Osteocyte (in vitro differentiated cells): ENCODE measurements around the gene BBS7. TPM values are rescaled to one million over a fixed set of nuclear protein-coding genes. Genes with fewer than 3 reads are reported as not detected.

Source experiments
- DNase-seq: peaks from one replicate; pipeline ENCODE4 v3.0.0; 2021; ENCODE audit warnings: mixed read lengths; ENCODE audit not compliant: unreplicated experiment; ENCODE audit errors: extremely low spot score
- H3K27ac Mint-ChIP-seq: one replicate; pipeline ENCODE4 v1.8.0; 2021; ENCODE audit warnings: mild to moderate bottlenecking, mixed read lengths; ENCODE audit not compliant: unreplicated experiment
- H3K27me3 Mint-ChIP-seq: one replicate; pipeline ENCODE4 v1.8.0; 2021; ENCODE audit warnings: mixed read lengths; ENCODE audit not compliant: unreplicated experiment
- H3K36me3 Mint-ChIP-seq: one replicate; pipeline ENCODE4 v1.8.0; 2021; ENCODE audit warnings: mixed read lengths; ENCODE audit not compliant: unreplicated experiment
- H3K4me1 Mint-ChIP-seq: one replicate; pipeline ENCODE4 v1.8.0; 2021; ENCODE audit warnings: mixed read lengths; ENCODE audit not compliant: unreplicated experiment
- H3K4me3 Mint-ChIP-seq: one replicate; pipeline ENCODE4 v1.8.0; 2021; ENCODE audit warnings: mild to moderate bottlenecking, moderate library complexity, mixed read lengths; ENCODE audit not compliant: unreplicated experiment
- H3K9me3 Mint-ChIP-seq: one replicate; pipeline ENCODE4 v1.8.0; 2021; ENCODE audit warnings: mixed read lengths; ENCODE audit not compliant: unreplicated experiment
- total RNA-seq: library from RNA; stranded (reverse); gene quantifications from 2 replicates; pipeline ENCODE4 v1.2.1, GENCODE V29; 2021
- TF ChIP-seq, protein P1 (sequence below): fragments of 200-600 bp; sonication (generic); IDR thresholded peaks from 2 replicates; pipeline ENCODE4 v1.5.0; 2021; ENCODE audit warnings: antibody characterized with exemption, mild to moderate bottlenecking, moderate library complexity

BBS7 gene
- total RNA-seq, 1 donor from 2014 or later: 19.0 TPM

DNA sequence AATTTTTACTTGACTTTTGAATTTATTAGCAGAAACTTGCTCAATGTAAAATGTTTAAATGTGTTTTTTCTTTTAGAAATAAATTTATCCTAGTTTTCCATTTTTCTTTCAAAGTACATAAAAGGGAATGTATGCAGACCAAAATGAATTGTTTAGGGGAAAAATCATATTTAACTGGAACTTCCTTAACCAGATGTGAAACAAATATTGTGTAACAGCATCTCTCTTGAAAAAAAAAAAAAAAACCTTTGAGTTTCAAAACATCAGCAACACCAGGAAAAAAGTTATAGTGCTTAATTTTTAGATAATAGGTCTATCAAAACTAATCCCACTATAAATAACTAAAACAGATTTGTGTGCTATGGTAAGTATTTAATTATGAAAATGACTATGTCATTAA lies 32.1 kb downstream of the BBS7 start:
- no peaks in the 10 kb centered on the region for H3K9me3 Mint-ChIP-seq
- no peak overlapping the region for H3K4me3 Mint-ChIP-seq

DNA sequence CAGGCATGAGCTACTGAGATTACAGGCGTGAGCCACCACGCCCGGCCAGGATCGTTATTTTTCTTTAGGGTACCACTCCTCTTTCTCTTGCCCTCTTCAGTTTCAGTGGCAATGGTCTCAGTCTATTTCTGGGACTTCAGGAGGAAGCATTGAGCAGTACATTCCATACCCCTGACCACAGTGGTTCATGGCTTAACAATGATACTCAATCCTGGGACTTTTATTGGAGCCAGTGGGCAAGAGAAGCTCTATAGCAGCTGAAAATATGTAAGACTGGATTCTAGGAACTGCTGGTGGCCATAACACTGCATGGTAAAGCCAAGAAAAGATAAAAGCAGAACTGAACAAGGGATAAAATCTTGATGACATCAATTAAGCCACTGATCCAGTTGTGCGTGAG lies 40.8 kb downstream of the BBS7 start:
- Mint-ChIP-seq H3K4me1 (no peaks in the 10 kb centered on the region), H3K4me3 (no peak overlapping the region), H3K27ac (no peak overlapping the region), H3K9me3 (no peaks in the 10 kb centered on the region), H3K27me3 (no peaks in the 10 kb centered on the region), H3K36me3 (peaks cover 23% of the 10 kb centered on the region)
- TF ChIP-seq, protein P1, sequence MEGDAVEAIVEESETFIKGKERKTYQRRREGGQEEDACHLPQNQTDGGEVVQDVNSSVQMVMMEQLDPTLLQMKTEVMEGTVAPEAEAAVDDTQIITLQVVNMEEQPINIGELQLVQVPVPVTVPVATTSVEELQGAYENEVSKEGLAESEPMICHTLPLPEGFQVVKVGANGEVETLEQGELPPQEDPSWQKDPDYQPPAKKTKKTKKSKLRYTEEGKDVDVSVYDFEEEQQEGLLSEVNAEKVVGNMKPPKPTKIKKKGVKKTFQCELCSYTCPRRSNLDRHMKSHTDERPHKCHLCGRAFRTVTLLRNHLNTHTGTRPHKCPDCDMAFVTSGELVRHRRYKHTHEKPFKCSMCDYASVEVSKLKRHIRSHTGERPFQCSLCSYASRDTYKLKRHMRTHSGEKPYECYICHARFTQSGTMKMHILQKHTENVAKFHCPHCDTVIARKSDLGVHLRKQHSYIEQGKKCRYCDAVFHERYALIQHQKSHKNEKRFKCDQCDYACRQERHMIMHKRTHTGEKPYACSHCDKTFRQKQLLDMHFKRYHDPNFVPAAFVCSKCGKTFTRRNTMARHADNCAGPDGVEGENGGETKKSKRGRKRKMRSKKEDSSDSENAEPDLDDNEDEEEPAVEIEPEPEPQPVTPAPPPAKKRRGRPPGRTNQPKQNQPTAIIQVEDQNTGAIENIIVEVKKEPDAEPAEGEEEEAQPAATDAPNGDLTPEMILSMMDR: no peak
- DNase-seq: no peak

More for the DNA sequence above, 32.1 kb downstream of the BBS7 start:
- H3K27me3 Mint-ChIP-seq: no peaks in the 10 kb centered on the region
- H3K36me3 Mint-ChIP-seq: peaks cover 31% of the 10 kb centered on the region
- TF ChIP-seq, protein P1: no peak
- no peak for DNase-seq
- H3K27ac Mint-ChIP-seq: no peak overlapping the region
- H3K4me1 Mint-ChIP-seq: no peaks in the 10 kb centered on the region

DNA sequence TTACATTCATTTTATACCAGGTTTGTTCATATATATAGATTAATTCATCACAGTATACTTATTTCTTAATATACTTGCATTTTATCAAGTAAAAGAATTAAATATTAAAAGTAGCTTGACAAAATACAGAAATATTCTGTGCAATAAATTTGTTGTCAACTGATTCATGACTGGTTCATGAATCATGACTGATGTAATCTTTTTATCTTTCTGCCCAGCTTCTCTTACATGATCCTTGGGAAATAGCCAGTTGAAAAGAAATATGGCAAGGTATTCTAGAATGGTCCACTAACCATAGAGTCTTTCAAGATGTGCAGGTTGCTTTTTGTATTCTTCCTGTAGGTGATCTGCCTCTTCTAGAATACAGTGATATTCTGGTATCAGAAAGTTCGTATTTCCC lies 42.4 kb downstream of the BBS7 start:
- TF ChIP-seq, protein P1: no peak
- Mint-ChIP-seq H3K4me3 (no peak overlapping the region), H3K27ac (no peak overlapping the region), H3K4me1 (peaks cover 4% of the 10 kb centered on the region), H3K27me3 (no peaks in the 10 kb centered on the region), H3K36me3 (peaks cover 22% of the 10 kb centered on the region), H3K9me3 (no peaks in the 10 kb centered on the region)
- DNase-seq: no peak

DNA sequence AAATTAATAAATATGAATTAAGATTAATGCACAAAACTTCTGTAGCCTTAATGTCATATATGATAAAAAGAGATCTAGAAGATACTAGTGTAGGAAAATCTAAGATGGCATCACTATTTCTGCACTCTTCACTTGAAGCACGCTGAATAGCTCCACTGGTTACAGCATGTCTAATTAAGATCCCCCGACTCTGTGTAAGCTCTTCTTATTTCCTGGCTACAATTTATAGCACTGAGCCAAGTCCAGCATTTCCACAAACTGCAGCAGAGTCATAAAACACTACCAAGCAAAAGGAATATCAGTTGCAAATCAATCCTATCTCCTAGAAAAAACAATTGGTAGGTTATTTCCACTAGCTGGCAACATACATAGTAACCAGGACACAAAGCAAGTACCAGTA lies 45.3 kb downstream of the BBS7 start:
- no peak overlapping the region for H3K4me3 Mint-ChIP-seq
- peaks cover 6% of the 10 kb centered on the region for H3K36me3 Mint-ChIP-seq
- peaks cover 28% of the 10 kb centered on the region for H3K4me1 Mint-ChIP-seq
- no peak for DNase-seq
- no peaks in the 10 kb centered on the region for H3K9me3 Mint-ChIP-seq
- H3K27me3 Mint-ChIP-seq: no peaks in the 10 kb centered on the region
- H3K27ac Mint-ChIP-seq: no peak overlapping the region
- TF ChIP-seq, protein P1: no peak

DNA sequence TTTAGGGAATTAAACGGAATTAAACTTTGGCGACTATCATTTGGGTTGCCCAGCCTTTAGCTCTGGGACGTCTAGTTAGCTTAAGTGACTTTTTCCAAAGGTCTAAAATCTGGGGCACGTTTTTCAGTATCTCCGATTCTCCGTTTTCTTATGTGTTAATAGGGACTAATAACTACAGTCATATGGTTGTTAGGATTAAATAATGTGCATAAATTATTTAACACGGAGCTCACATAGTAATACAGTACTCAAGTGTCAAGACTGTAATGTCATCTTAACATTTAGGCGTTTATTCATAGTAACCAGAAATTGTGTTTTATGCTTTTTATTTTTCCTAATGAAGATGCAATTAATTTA lies 46.1 kb downstream of the BBS7 start:
- TF ChIP-seq, protein P1: no peak
- no peak for DNase-seq
- Mint-ChIP-seq H3K27ac (peak overlapping the region; percentile 89), H3K36me3 (peaks cover 7% of the 10 kb centered on the region), H3K4me3 (peak overlapping the region; percentile 90), H3K27me3 (no peaks in the 10 kb centered on the region), H3K4me1 (peaks cover 36% of the 10 kb centered on the region), H3K9me3 (no peaks in the 10 kb centered on the region)
